ENCODE data around the gene LBHD1.
"Not testable (repeated sequence)": the region's sequence is repeated elsewhere in the genome, so short reads cannot be mapped to it uniquely, and the experiment has no call there.

Gene LBHD1

DNA sequence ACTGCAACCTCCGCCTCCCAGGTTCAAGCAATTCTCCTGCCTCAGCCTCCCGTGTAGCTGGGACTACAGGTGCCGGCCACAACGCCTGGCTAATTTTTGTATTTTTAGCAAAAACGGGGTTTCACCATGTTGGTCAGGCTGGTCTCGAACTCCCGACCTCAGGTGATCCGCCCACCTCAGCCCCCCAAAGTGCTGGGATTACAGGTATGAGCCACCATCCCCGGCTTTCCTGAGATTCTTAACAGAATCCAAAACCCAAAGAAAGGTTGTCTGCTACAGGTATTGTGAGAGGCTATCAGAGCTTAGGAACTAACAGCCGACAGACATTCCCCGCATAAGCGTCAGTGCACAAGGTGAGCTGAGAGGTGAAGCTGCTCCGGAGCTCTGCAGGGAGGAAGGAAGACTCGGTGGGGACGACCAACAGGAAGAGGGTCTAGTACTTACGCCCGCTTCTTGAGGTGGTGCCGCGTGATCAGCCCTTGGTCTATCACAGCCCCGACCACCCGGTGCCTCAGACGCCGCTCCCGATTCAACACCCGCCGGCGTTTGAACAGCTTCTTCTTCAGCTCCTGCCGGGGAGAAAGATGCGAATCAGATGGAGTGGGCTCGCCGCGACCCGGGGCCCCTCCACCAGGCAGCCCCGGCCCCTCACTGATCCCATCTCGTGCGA is 7.5 kb downstream of the LBHD1 start:
- no peak for DNase-seq (ENCODE audit: low read depth)

DNA sequence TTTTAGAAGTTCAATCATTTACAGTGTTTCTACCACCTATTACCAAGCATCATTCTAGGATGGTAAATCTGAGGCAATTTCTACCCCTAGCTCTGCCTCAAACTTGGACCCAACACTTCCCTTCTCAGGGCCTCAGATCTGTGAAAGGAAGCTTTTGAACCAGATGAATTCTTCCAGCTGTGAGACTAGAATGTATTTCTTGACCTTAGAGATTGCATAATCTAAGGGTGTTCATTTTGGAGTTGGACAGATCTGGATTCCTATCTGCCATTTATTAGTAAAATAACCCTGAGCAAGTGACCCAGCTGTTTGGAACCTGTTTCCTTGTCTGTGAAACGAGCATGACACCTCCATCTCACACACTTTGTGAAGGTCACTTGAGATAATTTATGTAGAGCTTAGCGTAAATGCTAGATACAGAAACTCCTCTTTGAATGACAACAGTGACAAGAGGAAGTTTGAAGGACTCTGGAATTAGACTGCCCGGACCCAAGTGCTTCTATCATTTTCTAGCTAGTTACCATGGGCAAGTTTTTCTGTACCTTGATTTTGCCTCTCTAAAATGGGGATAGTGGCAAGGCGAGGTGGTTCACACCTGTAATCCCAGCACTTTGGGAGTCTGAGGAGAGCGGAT is 15.2 kb downstream of the LBHD1 start:
- no peak for DNase-seq (ENCODE audit: low read depth)

DNA sequence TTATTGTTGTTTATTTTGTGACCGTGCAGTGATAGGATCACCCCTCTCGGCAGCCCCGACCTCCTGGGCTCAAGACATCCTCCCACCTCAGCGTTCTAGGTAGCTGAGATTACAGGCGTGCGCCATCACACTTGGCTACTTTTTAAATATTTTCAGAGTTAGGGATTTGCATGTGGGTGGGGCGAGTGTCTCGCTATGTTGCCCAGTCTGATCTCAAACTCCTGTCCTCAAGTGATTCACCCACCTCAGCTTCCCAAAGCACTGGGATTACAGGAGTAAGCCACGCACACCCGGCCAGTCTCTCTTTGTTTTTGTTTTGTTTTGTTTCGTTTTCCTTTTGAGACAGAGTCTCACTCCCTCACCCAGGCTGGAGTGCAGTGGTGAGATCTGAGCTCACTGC is 17.8 kb downstream of the LBHD1 start:
- no peak for DNase-seq (ENCODE audit: low read depth)

DNA sequence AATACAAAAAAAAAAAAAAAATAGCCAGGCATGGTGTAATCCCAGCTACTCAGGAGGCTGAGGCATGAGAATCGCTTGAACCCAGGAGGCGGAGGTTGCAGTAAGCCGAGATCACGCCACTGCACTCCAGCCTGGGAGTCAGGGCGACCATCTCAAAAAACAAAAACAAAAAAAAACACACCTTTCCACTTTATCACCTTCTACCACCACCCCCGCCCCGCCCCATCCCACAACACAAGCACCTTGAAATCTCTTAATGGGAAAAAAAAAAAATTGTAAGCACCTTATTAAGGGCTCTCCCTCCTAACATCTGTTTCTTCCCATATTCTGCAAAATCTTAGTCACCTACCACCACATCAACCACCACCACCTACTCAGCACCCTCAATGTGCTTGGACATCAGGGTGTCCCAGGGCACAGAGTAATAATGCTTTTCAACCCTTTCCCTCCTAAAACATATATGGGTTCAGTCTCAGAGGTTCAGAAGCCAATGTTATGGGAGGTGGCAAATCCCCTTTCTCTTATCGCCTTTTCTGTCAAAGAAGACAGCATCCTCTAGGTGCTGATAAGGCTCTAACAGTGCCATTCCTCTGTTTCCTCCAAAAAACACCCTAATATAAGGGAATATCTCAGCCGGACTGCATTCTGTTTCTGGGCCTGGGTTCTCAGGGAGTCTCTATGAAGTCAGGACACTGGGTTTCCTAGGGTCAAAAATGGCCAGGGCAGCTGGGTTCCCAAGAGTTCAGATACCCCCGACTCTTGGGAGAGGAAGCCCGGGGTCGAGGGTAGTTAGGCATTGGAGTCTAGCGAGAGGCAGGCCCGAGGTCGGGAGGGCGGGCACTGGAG is 19.7 kb downstream of the LBHD1 start:
- DNase-seq (ENCODE audit: low read depth): no peak

DNA sequence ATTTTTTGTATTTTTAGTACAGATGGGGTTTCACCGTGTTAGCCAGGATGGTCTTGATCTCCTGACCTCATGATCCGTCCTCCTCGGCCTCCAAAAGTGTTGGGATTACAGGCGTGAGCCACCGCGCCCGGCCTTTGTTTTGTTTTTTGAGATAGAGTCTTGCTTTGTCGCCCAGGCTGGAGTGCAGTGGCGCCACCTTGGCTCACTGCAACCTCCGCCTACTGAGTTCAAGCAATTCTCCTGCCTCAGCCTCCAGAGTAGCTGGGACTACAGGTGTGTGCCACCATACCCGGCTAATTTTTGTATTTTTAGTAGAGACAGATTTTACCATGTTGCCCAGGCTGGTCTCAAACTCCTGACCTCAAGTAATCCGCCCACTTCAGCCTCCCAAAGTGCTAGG is 21.8 kb downstream of the LBHD1 start:
- DNase-seq (ENCODE audit: low read depth): not testable (repeated sequence)

DNA sequence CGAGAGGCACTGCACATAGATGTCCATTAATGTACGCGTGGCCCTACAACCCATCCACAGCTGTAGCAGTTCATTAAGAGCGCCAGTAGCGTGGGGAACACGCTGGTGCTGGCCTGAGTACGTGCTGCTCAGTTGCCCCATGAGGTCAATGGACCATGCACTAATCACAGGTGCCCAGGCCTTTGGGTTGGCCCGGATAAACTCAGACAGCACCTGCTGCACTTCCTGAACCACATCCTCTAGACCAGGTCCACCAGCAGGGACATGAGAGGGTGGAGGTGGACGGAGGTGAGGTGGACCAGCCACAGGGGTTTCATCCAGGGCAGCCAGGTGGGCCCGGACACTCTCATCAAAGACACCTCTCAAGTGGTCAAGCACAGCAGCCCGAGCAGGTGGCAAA is 22.6 kb downstream of the LBHD1 start:
- DNase-seq (ENCODE audit: low read depth): no peak

DNA sequence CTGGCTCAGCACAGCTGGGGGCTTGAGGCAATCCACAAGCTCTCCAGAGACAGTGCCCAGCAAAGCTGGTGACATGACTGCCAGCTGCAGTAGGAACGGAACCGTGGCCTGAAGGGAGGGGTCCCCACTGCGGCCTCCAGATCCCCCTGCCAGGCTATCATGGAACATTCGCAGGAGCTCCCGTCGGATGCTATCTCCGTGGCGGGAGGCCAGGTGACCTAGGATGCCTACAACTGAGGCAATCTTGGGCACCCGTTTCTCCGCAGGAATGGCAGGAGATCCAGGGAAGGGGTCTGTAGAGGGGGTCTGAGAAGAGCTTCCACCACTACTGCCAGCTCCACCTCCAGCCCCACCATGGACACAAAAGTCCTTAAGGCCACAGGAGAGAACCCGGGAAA is 23.1 kb downstream of the LBHD1 start:
- no peak for DNase-seq (ENCODE audit: low read depth)

DNA sequence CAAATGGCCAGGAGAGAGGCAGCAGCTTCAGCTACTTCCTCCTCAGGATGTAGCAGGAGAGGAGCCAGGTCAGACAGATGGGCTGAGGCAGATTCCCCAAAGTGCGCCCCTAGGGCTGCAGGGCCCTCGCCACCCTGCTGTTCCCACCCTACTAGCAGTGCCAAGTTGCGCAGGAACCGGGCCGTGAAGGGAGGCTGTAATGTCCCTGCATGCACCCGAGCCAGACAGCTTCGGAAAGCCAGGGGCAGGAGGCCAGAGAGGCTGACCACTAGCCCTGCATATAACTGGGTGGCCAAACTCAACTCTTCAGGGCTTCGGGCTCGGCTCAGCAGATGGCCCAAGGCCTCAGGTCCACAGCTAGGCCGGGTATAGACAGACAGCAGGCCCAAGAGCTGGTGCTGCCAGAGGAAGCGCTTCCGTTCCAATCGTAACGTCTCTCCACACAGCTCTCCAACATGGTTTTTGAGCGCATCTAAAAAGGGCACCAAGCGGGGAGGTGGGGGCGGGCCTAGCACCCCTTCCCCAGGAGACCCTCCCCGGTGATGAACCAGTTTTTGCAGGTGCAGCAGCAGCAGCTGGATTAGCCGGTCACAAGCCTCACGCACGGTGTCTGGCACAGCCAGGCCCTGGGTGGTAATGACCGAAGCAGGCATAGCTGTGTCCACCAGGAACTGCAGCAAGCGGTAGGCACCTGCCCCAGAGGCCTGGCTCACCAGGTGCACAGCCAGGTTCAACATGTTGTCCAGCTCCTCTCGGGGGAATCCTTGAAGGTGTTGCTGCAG is 23.7 kb downstream of the LBHD1 start:
- DNase-seq (ENCODE audit: low read depth): no peak

DNA sequence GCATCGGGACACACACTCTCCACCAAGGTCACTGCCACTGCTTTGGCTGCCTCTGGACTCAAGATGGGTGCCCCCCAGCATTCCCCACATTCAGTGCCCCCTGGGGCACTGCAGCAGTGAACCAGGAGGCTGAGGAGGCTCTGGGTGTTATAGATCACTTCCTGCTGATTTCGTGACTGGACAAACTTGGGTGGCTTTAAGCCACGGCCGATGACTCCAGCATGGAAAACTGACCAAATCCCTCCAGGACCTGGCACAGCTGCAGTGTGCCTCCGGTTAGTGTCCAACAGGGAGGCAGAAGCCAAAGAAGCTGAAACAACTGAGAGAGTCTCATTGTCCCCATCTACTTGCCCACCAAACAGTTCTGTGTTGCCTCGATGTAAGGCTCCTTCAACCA is 24.5 kb downstream of the LBHD1 start:
- DNase-seq (ENCODE audit: low read depth): no peak

DNA sequence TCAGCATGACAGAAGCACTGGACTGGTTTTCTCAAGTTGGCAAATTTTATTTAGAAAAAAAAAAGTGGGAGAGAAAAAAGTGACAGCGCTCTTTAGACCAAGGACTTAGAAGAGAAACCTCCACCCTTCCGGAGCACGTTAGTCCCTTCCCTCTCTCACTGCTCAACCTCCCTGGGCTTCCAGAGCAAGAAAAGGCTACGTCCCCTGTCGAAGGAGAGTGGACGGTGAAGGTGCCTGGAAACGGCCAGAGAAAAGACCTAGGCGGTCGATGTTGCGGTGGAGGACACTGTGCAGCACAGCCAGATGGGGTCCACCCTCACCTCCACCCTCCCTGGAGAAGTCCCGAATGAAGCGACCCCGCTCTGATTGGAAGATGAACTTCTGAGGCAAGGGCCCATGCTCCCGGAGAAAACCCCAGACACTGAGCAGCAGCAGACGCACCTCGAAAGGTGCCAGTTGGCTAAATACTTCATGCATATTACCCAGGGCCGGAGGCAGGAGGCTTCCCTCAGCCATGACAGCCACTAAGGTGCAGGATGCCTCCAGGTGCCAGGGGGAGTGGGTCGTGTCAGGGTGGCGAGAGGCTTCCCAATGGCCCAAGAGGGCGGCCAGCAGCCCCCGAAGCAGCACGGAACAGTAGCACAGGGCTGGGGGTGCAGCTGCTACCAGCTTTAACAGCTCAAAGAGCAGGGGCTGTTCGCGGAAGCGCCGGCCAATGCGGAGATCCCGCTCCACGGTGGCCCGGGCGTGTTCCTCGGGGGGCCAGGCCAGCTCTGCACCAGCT is 25.1 kb downstream of the LBHD1 start:
- DNase-seq (ENCODE audit: low read depth): no peak

DNA sequence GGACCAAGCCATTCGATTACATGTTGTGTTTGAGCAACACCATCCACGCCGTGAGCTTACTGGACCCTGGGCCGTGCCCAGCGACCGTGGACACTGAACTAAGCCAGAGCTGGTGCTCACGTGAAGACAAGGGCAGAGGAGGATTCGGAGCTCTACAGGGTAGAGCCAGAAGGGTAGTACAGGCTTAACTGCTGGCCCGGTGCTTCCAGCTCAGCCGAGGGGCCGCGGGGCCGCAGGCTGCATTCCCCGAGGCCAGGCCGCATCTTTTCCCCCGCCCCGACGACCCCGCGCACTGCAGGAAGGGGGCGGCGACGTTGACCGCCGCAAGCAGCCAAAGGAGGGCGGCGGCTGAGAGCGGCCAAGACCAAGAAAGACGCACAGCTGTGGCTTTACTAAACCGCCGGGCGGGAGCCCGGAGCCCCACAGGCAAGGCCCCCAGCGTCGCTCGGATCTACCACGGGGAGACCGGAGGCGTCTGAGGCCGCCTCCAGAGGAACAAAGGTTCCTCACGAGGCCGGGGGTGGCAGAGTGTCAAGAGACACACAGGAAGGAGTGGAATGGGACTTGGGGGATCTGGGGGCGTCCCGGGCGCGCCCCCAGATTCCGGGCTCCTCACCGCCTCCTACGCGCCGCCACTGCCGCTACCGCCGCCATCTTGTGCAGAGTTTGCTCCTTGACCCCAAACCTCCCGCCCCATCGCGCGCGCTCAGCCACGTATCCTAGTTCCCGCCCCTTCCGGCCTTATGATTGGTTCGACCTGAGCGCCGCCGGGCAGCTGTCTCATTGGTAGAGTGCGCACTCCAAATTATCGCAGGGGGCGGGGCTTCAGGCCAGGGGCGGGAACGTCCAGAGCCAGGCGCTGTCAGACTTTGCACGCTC is 25.9 kb downstream of the LBHD1 start, which contains the start of gene GANAB:
Gene GANAB (minus strand): TSS at position 668 of the 879 bp plus-strand sequence. CDS start 14 bp downstream, at position 654.
- DNase-seq (ENCODE audit: low read depth): peak; percentile 93

DNA sequence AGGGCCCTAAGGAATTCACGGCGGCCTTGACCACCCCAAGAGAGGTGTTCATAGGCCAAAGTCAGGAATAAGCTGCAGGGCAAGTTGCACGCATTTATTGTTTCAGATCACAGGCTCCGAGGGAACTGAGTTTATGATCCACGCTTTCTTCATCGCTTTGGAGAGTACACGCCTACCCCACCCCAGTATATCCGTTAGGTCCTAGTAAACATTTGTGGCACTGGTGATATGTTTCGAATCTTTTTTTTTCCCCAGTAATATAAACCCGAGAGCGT is 26.5 kb downstream of the LBHD1 start:
- no peak for DNase-seq (ENCODE audit: low read depth)

DNA sequence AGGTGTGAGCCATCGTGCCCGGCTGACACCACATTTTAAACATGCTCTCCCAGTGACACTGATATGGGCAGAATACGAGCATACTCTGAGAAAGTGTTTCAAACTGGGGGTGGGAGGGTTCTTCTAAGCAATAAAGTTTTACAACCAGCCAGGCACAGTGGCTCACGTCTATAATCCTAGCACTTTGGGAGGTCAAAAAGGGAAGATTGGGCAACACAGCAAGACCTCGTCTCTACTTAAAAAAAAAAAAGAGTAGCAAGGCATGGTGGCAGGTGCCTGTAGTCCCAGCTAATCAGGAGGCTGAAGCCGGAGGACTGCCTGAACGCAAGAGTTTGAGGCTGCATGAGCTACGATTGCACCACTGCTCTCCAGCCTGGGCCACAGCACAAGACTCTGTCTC is 27.8 kb downstream of the LBHD1 start:
- DNase-seq (ENCODE audit: low read depth): no peak

DNA sequence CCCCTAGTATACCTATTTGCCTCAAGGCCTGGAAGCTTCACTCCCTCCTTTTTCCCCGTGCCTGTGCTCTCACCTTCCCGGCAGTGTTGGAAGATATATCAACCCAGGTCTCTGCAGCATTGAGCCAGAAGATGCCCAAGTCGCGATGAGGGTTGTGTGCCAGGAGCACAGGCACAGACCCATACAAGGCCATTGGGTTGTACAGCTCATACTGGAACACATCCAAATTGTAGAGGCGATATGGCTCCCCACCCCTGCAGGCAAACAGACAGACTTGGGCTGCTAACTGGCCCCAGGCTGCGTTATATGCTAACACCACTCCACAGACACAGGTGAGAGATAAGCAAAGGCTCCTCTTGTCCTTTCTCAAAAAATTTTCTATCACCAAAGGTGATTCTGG is 39.6 kb downstream of the LBHD1 start:
- DNase-seq (ENCODE audit: low read depth): no peak

DNA sequence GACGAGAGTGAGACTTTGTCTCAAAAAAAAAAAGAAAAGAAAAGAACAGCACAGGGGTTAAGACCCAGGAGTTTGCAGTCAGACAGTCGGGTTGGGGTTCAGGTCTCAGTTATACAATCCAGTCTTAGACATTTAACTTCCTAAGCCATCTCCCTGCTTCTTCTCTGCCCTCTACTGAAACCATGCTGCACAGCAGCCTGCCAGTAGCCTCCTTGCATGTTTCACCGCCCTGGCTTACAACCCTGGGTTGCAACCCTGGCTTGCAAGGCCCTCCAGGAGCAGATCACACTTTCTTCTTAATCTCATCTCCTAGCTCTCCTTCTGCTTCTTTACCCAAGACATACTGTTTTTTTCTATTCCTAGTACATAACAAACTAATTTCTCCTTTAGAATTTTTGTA is 44.4 kb downstream of the LBHD1 start:
- DNase-seq (ENCODE audit: low read depth): no peak

DNA sequence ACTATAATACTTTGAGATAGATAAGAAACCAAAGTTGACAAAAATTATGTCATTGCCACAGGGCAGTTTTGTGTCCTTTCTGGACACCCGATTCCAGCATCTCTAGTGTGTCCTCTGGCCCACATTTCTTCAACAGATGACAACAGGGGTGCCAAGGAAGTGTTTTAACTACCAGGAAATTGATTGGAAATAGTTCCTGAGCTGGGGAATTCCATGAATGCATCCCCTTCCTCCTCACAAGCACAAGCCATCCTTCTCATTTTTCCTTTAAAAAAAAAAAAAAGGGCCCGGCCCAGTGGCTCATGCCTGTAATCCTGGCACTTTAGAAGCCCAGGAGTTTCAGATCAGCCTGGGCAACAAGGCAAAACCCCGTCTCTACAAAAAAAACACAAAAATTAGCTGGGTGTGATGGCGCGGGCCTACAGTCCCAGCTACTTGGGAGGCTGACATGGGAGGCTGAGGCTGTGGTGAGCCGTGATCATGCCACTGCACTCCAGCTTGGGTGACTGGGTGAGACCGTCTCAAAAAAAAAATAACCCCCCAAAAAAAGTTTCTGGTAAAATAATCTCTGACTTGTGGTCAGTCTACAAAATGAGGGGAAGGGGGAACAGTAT is 49.5 kb downstream of the LBHD1 start:
- DNase-seq (ENCODE audit: low read depth): no peak

DNA sequence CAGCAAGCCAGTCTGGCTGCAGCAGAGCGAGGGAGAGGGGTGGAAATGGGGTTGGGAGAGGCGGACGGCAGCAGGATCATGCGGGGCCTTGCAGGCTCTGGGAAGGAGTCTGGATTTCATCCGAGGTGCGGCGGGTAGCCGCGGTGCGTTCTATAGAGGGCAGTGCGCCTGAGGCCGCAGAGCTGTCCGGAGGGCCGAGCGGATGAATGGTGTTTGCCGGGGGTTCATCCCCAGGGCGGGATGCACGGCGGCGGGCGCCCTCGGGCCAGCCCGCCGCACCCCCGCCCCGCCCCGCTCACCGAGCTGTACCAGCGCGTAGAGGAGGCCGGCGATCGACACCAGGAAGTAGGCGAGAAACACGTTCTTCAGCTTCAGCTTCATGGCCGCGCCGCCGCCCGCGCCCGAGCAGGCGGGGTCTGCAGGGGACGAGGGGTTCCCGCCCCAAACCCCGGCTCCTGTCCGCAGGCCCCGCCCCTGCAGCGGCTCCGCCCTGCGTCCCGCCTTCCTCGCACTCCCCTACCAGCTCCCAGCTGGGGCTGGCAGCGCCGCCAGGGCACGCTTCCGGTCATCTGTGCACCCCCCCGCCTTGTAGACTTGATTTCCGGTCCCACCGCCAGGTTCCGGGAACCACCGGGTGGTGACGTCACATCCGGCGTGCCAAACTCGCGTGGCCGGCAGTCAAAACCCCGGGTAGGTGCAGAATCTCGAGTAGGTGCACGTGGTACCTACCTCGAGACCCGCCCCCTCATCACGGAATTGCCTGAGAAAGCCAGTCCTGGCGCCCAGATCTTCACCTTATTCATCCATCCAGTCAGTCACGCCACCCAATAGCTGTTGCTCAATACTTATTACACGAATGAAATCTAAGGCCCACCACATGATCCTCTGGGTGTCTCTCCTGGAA is 50.2 kb downstream of the LBHD1 start, which contains the start of gene B3GAT3:
Gene B3GAT3 (minus strand): TSS at position 420 of the 904 bp plus-strand sequence. CDS start 39 bp downstream, at position 381.
- DNase-seq (ENCODE audit: low read depth): peak; percentile 98

DNA sequence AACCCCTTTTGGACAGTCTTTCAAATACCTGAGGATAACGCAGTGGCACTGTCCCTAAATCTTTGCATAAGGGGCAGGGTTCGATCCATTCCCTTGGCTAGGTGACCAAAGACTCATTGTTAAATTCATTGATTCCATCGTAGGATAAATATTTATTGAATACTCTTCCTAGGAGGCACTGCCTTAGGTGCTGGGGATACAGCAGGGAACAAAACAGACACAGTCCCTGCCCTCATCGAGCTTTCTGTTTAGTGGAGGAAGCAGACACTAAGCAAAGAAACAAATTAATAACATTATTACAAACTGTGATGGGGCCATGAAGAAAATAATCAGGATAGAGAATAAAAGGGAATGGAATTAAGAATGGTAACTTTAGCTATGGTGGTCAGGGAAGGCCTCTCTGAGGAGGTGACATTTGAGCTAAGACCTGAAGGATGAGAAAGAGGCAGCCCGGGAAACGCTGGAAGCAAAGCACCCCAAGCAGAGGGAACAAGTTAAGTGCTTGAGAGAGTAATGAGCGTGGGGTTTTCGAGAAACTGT is 51.0 kb downstream of the LBHD1 start:
- DNase-seq (ENCODE audit: low read depth): no peak

DNA sequence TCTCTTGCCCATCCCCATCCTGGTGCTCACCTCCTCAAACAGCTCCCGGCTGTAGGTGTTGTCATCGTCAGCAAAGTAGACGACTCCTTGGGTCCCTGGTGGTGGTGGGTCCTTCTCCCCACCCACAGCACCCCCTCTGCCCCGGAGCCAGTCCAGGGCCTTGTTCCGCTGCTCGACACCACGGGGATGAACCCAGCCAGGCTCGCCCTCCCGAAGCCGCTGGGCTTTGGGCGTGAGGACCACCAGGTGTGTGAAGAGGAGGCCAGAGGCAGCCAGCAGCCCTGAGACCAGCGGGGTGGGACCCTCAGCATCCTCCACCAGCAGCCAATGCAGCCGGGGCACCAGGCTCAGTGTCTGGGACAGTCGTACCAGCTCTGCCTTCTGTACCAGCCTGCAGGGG is 55.1 kb downstream of the LBHD1 start:
- DNase-seq (ENCODE audit: low read depth): not testable (repeated sequence)

Data from fibroblast of the conjunctiva (primary cell).